Liver (tissue), 3 donors: ENCODE results near the gene PNPLA2.

Experiments used
- GABPA ChIP-seq, 2 donors: IDR thresholded peaks in 1 of 2; conservative IDR thresholded peaks in 1 of 2; 2 replicates each; pipeline ENCODE4 v1.6.1; 2016; ENCODE audit warnings: antibody characterized with exemption in 2 of 2, mild to moderate bottlenecking in 1 of 2, moderate library complexity in 1 of 2
- YY1 ChIP-seq: IDR thresholded peaks from 2 replicates; pipeline ENCODE4 v1.6.1; 2016; ENCODE audit warnings: antibody characterized with exemption, mild to moderate bottlenecking
- TF ChIP-seq, protein P1 (sequence below): fragments of 150-350 bp; IDR thresholded peaks from 2 replicates; pipeline ENCODE4 v1.5.1; 2017; ENCODE audit warnings: improper control_type of control experiment, low read depth, low read length; ENCODE audit not compliant: missing input control
- TF ChIP-seq, protein P2 (sequence below): IDR thresholded peaks from 2 replicates; pipeline ENCODE4 v1.6.1; 2016; ENCODE audit warnings: antibody characterized with exemption, mild to moderate bottlenecking
- donor health status: healthy.
- donor health status: healthy.

- TF ChIP-seq, protein P1, sequence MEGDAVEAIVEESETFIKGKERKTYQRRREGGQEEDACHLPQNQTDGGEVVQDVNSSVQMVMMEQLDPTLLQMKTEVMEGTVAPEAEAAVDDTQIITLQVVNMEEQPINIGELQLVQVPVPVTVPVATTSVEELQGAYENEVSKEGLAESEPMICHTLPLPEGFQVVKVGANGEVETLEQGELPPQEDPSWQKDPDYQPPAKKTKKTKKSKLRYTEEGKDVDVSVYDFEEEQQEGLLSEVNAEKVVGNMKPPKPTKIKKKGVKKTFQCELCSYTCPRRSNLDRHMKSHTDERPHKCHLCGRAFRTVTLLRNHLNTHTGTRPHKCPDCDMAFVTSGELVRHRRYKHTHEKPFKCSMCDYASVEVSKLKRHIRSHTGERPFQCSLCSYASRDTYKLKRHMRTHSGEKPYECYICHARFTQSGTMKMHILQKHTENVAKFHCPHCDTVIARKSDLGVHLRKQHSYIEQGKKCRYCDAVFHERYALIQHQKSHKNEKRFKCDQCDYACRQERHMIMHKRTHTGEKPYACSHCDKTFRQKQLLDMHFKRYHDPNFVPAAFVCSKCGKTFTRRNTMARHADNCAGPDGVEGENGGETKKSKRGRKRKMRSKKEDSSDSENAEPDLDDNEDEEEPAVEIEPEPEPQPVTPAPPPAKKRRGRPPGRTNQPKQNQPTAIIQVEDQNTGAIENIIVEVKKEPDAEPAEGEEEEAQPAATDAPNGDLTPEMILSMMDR, result no peak
- TF ChIP-seq, protein P2, sequence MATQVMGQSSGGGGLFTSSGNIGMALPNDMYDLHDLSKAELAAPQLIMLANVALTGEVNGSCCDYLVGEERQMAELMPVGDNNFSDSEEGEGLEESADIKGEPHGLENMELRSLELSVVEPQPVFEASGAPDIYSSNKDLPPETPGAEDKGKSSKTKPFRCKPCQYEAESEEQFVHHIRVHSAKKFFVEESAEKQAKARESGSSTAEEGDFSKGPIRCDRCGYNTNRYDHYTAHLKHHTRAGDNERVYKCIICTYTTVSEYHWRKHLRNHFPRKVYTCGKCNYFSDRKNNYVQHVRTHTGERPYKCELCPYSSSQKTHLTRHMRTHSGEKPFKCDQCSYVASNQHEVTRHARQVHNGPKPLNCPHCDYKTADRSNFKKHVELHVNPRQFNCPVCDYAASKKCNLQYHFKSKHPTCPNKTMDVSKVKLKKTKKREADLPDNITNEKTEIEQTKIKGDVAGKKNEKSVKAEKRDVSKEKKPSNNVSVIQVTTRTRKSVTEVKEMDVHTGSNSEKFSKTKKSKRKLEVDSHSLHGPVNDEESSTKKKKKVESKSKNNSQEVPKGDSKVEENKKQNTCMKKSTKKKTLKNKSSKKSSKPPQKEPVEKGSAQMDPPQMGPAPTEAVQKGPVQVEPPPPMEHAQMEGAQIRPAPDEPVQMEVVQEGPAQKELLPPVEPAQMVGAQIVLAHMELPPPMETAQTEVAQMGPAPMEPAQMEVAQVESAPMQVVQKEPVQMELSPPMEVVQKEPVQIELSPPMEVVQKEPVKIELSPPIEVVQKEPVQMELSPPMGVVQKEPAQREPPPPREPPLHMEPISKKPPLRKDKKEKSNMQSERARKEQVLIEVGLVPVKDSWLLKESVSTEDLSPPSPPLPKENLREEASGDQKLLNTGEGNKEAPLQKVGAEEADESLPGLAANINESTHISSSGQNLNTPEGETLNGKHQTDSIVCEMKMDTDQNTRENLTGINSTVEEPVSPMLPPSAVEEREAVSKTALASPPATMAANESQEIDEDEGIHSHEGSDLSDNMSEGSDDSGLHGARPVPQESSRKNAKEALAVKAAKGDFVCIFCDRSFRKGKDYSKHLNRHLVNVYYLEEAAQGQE, result no peak
- TF ChIP-seq YY1 (no peak), GABPA (IDR thresholded peaks at IDR 0.05 in 1 of 2, conservative IDR thresholded peaks at IDR 0.05 in 1 of 2) (no peak)
Observed at GRCh38 chr11:827897-828192, 9.1 kb downstream of the PNPLA2 start, which contains the start of gene CRACR2B.
